Stomach (tissue), 9 donors: ENCODE results near the gene MYLK3. TPM values are rescaled to one million over a fixed set of nuclear protein-coding genes. Genes with fewer than 3 reads are reported as not detected.

Experiments
- DNase-seq, 2 donors: peaks; one replicate each; pipeline versions ENCODE4 v3.0.0 to v3.0.0-alpha.2; 2013 to 2019
- H3K27ac ChIP-seq, 5 donors: fragments of 200-600 bp in 4 of 5; sonication (generic) in 4 of 5; one replicate each; pipeline ENCODE4 v1.5.1; 2013 to 2019; ENCODE audit warnings: mild to moderate bottlenecking in 1 of 5, moderate library complexity in 1 of 5
- H3K27me3 ChIP-seq, 3 donors: fragments of 200-600 bp; sonication (generic); one replicate each; pipeline ENCODE4 v1.5.1; 2017 to 2019; ENCODE audit warnings: mixed run types in 1 of 3
- H3K36me3 ChIP-seq, 4 donors: fragments of 200-600 bp; sonication (generic); 1 replicate in 3 of 4; 2 replicates in 1 of 4; pipeline ENCODE4 v1.5.1; 2016 to 2019
- H3K4me1 ChIP-seq, 4 donors: fragments of 200-600 bp; sonication (generic); one replicate each; pipeline ENCODE4 v1.5.1; 2016 to 2019
- H3K4me3 ChIP-seq, 4 donors: fragments of 200-600 bp; sonication (generic) in 3 of 4; one replicate each; pipeline ENCODE4 v1.5.1; 2016 to 2019; ENCODE audit warnings: mild to moderate bottlenecking in 1 of 4
- H3K9me3 ChIP-seq, 4 donors: fragments of 200-600 bp; sonication (generic); one replicate each; pipeline ENCODE4 v1.5.1; 2016 to 2019
- EP300 ChIP-seq: sonication (generic); formaldehyde crosslinking; IDR thresholded peaks from one replicate; pipeline ENCODE4 v1.6.1; 2017; ENCODE audit warnings: antibody characterized with exemption
- POLR2A ChIP-seq, 4 donors: fragments of 450-650 bp; IDR thresholded peaks; one replicate each; pipeline ENCODE4 v1.6.1; 2016; ENCODE audit warnings: antibody characterized with exemption in 4 of 4, control low read depth in 2 of 4, mild to moderate bottlenecking in 1 of 4, moderate library complexity in 1 of 4
- POLR2AphosphoS5 ChIP-seq, 3 donors: sonication (generic); formaldehyde crosslinking; IDR thresholded peaks; one replicate each; pipeline ENCODE4 v1.6.1; 2016; ENCODE audit warnings: antibody characterized with exemption in 3 of 3
- WGBS, 5 donors: extraction: QIAGEN DNeasy Blood & Tissue Kit in 3 of 5; methylation state at CpG; one replicate each; pipeline versions ENCODE4 v1.1.5 to v1.1.7; 2013 to 2018; 5-methylcytosine and 5-hydroxymethylcytosine counted together
- intact Hi-C: fragments of 100-400 bp; cut with DNase I; formaldehyde crosslinking; loops from one replicate; pipeline ENCODE4 v1.15.1; 2023; ENCODE audit warnings: low total_unique reads
- polyA plus RNA-seq, 3 donors: library from polyadenylated mRNA; stranded (reverse); fragments of 200-250 nt; gene quantifications; one replicate each; pipeline ENCODE4 v1.2.3, GENCODE V29; 2013
- total RNA-seq, 5 donors: library from RNA; depleted of rRNA; stranded (reverse); fragments of >200 nt; gene quantifications; one replicate each; pipeline versions ENCODE4 v1.1.0 to v1.2.3, GENCODE V29; 2014 to 2016
- TF ChIP-seq, protein P1 (sequence below), 7 experiments: fragments of 450-650 bp in 4 of 7; fragments of 200-600 bp in 3 of 7; sonication (generic) in 3 of 7; IDR thresholded peaks; one replicate each; pipeline ENCODE4 v1.5.1; 2016 to 2019; ENCODE audit warnings: antibody characterized with exemption in 7 of 7, control low read depth in 2 of 7, mild to moderate bottlenecking in 1 of 7
- donor health status: healthy with polysubstance abuse.
- donor health status: Bipolar disorder and iron deficiency.
- donor health status: healthy.

Gene MYLK3
- total and polyA plus RNA-seq, 8 donors, result 0.05 to 0.46 (median 0.12) TPM; not detected in 4

DNA sequence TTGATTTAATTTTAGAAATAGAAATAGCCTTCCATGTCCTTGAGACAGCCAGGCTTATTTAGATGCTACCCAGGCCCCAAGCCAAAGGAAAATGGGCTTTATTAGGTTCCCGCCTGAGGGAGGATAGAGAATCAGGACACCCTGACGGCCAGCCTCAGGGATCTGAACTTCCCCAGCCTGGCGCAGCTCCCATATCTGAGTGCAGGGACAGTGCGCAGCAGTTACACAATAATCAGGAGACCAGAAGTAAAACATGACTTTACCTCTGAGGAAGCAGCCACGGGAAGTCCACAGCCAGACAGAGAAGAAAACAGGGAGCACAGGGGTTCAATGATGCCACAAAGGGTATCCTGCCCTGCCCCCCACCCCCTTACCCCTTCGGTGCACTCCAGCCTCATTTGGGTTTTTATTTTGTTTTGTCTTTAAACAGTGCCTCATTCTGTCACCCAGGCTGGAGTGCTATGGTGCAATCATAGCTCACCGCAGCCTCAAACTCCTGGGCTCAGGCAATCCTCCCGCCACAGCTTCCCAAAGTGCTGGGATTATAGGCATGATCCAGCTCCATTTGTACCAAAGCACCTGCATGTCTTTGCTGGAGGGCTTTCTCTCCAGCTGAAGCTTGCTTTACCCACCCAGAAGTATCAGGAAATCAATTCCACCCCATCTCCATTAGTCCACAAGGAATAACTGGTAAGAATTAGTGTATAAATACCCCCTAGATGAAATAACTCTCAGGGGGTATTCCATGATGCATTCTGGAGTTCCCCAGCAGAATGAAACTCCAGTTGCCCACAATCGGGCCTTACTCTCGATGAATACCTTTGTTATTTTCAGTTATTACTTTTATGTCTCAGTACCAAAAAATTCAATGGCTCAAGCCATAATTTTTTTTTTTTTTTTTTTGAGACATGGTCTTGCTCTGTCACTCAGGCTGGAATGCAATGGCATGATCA, 36.8 kb downstream of the MYLK3 start:
- no peaks in the 10 kb centered on the region for H3K36me3 ChIP-seq
- no peaks in the 10 kb centered on the region for H3K4me1 ChIP-seq
- no peak overlapping the region for H3K27ac ChIP-seq
- no peaks in the 10 kb centered on the region for H3K27me3 ChIP-seq
- DNase-seq, result no peak
- TF ChIP-seq, protein P1, sequence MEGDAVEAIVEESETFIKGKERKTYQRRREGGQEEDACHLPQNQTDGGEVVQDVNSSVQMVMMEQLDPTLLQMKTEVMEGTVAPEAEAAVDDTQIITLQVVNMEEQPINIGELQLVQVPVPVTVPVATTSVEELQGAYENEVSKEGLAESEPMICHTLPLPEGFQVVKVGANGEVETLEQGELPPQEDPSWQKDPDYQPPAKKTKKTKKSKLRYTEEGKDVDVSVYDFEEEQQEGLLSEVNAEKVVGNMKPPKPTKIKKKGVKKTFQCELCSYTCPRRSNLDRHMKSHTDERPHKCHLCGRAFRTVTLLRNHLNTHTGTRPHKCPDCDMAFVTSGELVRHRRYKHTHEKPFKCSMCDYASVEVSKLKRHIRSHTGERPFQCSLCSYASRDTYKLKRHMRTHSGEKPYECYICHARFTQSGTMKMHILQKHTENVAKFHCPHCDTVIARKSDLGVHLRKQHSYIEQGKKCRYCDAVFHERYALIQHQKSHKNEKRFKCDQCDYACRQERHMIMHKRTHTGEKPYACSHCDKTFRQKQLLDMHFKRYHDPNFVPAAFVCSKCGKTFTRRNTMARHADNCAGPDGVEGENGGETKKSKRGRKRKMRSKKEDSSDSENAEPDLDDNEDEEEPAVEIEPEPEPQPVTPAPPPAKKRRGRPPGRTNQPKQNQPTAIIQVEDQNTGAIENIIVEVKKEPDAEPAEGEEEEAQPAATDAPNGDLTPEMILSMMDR (IDR thresholded peaks at IDR 0.05), result no peak
- H3K4me3 ChIP-seq, result no peak overlapping the region
- H3K9me3 ChIP-seq, result no peaks in the 10 kb centered on the region
- 73 to 83% (median 78%) methylated on average over 10 of the region's 10 CpGs for whole genome bisulfite sequencing, 5 donors
- intact Hi-C loops, result no loop called here

DNA sequence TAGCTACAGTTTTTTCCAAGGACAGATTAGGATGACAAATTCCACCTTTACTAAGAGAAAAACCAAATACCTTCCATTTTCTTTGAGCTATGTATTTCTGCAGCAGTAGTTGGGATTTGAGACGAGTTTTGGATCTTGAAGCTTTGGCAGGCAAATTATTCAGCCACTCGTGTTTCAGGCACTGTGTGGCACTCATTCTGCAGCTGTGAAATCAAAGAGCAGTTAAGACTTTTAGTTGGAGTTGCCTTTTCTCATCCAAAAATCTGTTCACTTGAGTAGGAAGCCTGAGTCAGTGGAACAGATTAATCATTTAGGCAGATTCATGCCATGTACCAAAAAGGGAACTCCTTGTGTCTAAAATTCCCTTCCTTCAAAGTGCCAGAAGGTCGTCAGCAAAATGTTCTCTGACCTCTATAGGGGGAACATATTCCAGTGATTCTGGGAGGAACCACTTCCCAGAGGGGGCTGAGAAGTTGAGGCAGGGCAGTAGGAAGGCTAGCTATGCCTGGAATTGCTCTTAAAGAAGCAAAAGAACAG, 38.6 kb downstream of the MYLK3 start:
- no peak for DNase-seq
- no peak overlapping the region for H3K27ac ChIP-seq
- no peaks in the 10 kb centered on the region for H3K9me3 ChIP-seq
- no peaks in the 10 kb centered on the region for H3K4me1 ChIP-seq
- WGBS, 5 donors, result 38 to 53% (median 46%) methylated on average over 3 of the region's 3 CpGs
- no peak for TF ChIP-seq POLR2AphosphoS5 (IDR thresholded peaks at IDR 0.05)
- TF ChIP-seq, protein P1 (IDR thresholded peaks at IDR 0.05), result no peak
- TF ChIP-seq EP300, result no peak
- TF ChIP-seq POLR2A (IDR thresholded peaks at IDR 0.05), result no peak
- H3K36me3 ChIP-seq, result no peaks in the 10 kb centered on the region
- intact Hi-C loops, result no loop called here
- H3K27me3 ChIP-seq, result no peaks in the 10 kb centered on the region
- no peak overlapping the region for H3K4me3 ChIP-seq

DNA sequence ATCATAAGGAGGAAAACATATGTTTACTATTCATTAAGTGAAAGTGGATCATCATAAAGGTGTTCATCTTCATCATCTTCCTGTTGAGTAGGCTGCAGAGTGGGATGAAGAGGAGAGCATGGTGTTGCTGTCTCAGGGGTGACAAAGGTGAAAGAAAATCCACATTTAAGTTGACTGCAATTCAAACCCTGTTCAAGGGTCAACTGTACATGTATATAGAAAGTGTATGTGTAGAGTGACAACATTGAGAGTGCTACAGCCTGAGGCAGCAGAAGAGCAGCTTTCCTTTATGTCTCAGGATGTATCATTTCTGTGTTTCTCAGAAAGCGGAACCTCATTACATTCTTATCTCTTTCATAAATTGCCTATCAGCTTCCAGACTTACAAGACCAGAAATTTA, 41.5 kb downstream of the MYLK3 start:
- DNase-seq, result no peak
- no peaks in the 10 kb centered on the region for H3K4me1 ChIP-seq
- H3K4me3 ChIP-seq, result no peak overlapping the region
- no peaks in the 10 kb centered on the region for H3K36me3 ChIP-seq
- no peaks in the 10 kb centered on the region for H3K9me3 ChIP-seq
- no peaks in the 10 kb centered on the region for H3K27me3 ChIP-seq
- intact Hi-C loops, result no loop called here
- 0% methylated on average over 1 of the region's 1 CpG for WGBS, 5 donors
- TF ChIP-seq EP300 (no peak), POLR2AphosphoS5 (IDR thresholded peaks at IDR 0.05) (no peak), POLR2A (IDR thresholded peaks at IDR 0.05) (no peak)
- TF ChIP-seq, protein P1 (IDR thresholded peaks at IDR 0.05), result no peak
- H3K27ac ChIP-seq, result no peak overlapping the region

DNA sequence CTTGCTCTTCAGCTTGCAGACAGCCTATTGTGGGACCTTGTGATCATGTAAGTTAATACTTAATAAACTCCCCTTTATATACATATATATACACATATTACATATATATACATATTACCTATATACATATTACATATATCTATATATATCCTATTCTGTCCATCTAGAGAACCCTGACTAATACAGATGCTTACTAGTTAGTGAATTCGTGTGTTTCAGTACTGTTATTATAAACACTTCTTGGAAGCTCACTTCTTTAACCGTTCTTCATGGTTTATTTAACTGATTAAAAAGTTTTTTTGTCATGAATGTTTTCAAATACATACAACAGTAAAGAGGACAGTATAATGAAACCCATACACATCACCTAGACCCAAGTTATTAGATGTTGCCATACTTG, 46.1 kb downstream of the MYLK3 start:
- no peaks in the 10 kb centered on the region for H3K27me3 ChIP-seq
- no peak for DNase-seq
- no peak overlapping the region for H3K4me3 ChIP-seq
- TF ChIP-seq EP300, result no peak
- TF ChIP-seq POLR2AphosphoS5 (IDR thresholded peaks at IDR 0.05), result no peak
- TF ChIP-seq, protein P1 (IDR thresholded peaks at IDR 0.05), result no peak
- no peak for TF ChIP-seq POLR2A (IDR thresholded peaks at IDR 0.05)
- intact Hi-C loops, result no loop called here
- no peaks in the 10 kb centered on the region for H3K36me3 ChIP-seq
- no peaks in the 10 kb centered on the region for H3K4me1 ChIP-seq
- 69 to 83% (median 75%) methylated on average over 2 of the region's 2 CpGs for WGBS, 5 donors
- H3K27ac ChIP-seq, result no peak overlapping the region
- H3K9me3 ChIP-seq, result no peaks in the 10 kb centered on the region
